NCI-H345 (cell line): ENCODE data around the gene VPS8.

Experiments used
- DNase-seq: peaks from one replicate; lab custom pipeline; 2025; lab: John Stamatoyannopoulos, UW

Gene VPS8

DNA sequence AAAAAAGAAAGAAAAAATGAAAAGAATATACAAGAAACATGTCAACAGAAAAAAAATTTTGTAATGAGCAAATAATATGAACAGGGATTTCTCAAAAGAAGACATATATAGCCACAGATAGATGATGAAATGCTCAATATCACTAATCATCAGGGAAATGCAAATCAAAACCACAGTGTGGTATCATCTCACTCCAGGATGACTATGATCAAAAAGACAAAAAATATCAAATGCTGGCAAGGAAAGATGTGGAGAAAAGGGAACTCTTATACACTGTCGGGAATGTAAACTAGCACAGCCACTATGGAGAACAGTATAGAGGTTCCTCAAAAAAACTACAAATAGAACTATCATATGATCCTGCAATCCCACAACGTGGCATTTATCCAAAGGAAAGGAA lies 246.8 kb downstream of the VPS8 start:
- DNase-seq: no peak

GRCh38 chr3:185059766-185060165 lies 247.8 kb downstream of the VPS8 start:
- DNase-seq: no peak

GRCh38 chr3:185060655-185061054 lies 248.7 kb downstream of the VPS8 start:
- DNase-seq: no peak

DNA sequence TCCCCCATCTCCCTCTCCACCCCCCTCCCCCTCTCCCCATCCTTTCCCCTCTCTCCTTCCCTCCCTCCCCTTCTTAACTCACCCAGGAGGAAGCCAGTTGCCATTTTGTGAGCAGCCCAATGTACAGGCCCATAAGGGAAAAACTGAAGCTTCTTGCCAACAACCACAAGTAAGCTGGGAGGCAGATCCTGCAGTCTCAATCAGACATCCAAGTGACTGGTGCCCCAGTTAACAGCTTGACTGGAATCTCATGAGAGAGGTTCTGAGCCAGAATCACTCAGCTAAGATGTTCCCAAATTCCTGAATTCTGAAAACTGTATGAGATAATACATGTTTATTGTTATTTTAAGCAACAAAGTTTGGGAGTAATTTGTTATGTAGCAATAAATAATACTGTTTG lies 250.2 kb downstream of the VPS8 start:
- DNase-seq: no peak

GRCh38 chr3:185063431-185063830 lies 251.5 kb downstream of the VPS8 start:
- DNase-seq: no peak

DNA sequence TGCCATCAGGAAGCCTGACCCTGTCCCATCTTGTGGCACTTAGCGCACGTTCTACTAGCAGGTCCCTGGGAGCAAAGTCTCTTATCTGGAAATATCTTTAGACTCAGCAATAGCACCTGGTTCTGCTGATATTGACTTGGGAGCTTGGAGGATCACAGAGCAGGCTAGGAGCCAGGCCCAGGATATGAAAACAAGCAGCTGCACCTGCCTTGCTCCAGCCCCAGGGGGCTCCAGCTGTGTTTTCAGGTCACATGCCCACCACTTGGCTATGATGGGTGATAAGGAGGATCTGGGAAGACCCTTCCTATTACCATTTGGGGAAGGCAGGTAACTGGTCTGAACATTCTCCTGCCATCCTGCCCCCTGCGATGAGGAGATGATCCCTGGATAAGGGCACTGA lies 253.1 kb downstream of the VPS8 start:
- DNase-seq: no peak

DNA sequence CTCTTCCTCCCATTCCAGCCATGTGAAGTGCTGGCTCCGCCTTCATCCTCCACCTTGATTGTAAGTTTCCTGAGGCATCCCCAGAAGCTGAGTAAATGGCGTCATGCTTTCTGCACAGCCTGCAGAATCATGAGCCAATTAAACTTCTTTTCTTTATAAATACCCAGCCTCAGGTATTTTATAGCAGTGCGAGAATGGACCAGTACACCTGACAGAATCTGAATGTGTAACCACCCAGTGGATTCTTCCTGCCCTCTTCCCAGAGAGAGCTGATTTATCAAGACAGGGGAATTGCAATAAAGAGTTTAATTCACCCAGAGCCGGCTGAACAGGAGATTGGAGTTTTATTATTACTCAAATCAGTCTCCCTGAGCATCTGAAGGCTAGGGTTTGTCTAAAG lies 254.3 kb downstream of the VPS8 start:
- no peak for DNase-seq

GRCh38 chr3:185067173-185067572 lies 255.2 kb downstream of the VPS8 start:
- DNase-seq: no peak

- no peak for DNase-seq
Observed at GRCh38 chr3:185069037-185070030, 257.4 kb downstream of the VPS8 start.

DNA sequence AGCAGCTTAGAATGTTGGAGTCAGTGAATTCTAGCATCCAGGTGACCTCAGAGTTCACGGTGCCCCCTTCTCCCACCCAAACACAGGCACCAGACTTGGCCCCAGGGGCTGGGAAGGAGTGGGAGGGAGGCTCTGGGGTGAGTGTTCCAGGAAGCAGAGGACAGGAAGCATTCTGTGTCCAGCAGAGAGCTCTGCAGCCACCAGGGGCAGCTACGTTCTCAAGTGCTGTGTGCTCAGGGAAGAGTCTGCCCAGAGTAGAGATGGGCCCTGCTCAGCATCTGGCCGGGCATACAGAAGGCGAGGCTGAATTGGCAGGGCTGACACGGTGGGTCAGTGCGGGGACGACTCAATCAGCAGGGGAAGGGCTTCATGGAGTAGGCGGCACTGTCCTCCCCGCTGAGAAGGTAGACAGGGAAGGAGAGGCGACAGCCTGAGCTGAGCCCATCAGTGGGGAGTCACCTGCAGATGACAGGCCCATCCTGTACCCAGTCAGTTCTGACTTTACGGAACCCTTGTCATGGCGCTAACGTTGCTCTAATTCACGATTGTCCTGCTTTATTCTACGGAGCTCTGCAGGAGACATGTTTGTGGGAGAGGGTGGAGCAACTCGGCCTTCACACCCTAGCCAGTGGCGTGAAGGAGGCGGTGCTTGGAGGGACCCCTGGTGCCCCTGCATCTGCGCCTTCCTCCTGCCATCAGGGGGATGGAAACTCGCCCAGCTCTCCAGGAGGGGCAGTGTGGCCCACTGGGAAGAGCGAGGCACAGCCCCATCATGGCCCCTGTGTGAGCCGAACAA lies 258.7 kb downstream of the VPS8 start:
- DNase-seq: no peak

DNA sequence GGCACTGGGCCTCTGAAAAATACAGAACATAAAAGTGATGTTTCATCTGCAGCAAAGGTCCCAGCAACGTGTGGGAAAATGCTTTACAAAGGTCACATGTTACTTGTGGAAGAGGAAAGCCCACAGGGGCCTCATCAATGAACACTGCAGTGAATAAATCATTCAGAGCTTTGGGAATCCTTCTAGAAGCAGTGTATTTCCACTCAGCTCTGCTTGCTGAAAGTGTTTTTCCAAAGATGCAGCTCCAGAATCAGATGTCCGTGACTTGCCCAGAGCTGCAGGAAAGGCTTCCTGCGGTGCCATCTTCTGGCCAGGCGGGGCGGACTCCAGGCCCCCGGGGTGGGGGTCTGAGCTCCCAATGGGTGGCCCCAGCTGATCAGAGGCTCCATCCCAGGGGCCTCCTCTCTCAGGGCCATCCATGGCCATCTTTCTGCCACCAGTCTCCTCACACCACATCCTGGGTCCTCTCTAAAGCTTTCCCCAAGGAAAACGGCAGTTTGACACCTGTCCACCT lies 259.4 kb downstream of the VPS8 start:
- DNase-seq: no peak

DNA sequence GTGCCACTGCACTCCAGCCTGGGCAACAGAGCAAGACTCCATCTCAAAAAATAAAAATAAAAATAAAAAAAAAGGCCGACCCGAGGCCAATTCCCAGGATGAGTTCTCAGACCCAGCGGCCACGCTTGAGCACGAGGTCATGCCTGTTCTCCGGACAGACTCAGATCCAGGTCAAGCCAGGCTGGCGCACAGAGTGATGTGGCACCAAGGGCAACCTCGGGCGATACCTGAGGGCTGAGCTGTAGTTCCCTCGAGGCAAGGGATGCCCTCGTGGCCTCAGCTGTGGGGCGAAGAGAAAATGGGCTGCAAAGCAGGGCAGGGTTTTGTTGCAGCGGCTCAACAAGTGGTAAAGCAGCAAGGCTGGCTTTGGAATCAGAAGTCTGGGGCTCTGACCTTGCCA lies 263.6 kb downstream of the VPS8 start:
- no peak for DNase-seq

DNA sequence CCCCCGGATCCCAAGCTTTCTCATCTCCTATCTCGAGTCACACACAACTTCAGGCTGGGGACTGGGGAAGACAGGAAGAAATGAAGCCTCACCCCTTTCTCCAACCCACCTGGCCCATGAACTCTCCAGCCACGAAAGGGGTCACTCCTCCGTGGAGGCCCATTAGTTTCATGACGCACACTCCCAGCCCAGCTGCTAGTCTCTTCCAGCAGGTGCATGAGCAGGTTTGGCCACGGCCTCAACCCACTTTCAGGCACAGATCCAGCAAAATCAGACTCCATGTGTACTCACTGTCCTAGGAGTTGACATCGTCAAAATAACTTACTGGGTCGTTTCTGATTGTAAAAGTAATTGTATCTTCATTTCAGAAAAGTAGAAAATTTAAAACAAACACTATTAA lies 264.3 kb downstream of the VPS8 start:
- DNase-seq: no peak

GRCh38 chr3:185079625-185080024 lies 267.7 kb downstream of the VPS8 start:
- no peak for DNase-seq

DNA sequence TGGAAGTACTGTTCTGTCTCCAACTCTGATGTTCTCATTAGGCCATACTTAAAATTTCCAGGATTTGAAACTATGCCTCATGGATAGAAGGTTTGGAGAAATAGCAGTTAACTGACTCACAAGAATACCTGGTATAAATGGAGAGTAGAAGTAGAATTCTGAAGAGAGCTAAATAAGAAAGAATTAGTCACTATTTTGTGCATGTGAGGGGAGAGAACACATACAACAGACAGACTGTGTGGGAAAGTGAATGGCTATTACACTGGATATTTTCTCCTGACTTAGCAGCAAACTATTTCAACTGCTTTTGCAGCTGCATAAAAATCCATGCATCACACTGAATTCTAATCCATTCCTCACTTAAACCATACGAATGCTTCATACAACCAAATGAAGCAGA lies 269.6 kb downstream of the VPS8 start:
- no peak for DNase-seq

DNA sequence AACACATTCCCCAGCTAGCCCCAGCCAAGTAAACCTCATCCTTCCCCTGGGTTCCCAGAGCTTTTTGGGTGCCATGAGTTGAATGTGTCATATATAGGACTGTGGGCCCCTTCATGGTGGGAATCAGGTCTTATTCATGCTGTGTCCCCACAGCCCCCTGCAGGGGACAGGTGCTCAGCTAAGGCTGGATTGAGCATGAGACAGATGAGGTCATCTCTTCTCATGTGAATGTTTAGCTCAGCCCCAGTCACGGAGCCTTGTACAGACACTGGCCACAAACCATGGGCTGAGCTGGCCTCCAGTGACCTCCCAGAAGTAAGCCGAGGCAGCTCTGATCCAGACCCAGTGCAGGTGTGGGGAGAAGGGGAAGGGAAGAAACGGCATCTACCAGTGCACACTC lies 270.2 kb downstream of the VPS8 start:
- no peak for DNase-seq

GRCh38 chr3:185082829-185083228 lies 270.9 kb downstream of the VPS8 start:
- no peak for DNase-seq

DNA sequence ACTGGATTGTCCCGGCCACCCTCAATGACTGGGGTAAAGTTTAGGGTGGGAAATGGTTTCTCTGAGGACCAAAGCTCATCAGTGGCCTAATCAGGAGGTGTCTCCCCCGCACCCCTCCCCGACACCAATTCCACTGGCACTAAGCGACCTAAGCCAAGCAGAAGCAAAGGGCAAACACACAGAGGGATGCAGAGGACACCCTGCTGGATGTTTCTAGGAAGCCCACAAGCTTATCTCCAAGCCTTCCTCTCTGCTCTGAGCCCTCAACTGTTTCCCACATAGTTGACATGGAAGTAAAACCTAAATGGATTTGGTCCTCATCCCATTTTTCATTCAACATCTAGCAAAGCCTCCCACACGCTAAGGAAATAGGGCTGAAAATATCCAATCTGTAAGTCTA lies 272.4 kb downstream of the VPS8 start:
- DNase-seq: no peak

DNA sequence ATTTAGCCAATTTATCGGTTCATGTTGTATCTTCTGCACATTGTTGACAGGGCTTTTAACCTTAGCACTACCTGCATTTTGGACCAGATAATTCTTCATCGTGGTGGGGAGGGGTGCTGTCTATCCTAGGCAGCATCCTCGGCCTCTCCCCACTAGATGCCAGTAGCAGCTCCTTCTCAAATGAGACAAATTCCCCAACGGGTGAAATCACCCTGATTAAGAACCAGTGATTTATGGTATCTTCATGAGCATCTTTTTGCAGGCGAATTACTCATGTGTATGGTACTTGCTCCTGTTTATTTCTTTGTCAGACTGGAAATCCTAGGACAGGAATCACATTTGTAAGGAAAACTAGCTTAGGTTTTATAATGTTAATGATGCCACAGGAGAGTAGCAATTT lies 272.9 kb downstream of the VPS8 start:
- no peak for DNase-seq

DNA sequence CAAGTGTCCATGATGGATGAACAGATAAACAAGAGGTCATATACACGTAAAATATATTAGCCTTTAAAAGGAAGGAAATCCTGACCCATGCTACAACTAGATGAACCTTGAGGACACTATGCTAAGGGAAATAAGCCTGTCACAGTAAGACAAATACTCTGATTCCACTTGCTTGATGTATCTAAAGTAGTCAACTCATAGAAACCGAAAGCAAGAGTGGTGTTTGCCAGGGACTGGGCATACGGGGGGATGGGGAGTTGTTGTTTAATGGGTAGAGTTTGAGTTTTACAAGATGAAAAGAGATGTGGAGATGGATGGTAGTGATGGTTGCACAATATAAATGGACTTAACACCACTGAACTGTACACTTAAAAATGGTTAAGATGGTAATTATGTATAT lies 275.5 kb downstream of the VPS8 start:
- no peak for DNase-seq

DNA sequence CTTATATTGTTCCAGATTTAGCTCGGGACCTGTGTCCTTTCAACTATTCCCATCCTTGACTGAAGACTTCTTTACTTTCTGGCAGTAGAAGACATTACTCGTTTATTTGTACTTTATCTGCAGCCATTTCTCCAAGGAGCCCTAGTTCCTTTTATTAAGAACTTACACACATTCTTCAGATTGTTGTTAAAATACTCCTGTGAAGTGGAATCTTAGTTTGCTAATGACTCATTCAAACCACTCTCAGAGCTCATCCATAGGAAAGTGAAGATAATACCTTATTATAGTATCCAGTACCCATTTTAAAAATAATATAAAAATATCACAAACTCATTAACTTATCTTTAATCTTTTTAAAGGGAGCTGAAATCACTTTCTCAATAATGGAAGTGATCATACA lies 277.4 kb downstream of the VPS8 start:
- no peak for DNase-seq

DNA sequence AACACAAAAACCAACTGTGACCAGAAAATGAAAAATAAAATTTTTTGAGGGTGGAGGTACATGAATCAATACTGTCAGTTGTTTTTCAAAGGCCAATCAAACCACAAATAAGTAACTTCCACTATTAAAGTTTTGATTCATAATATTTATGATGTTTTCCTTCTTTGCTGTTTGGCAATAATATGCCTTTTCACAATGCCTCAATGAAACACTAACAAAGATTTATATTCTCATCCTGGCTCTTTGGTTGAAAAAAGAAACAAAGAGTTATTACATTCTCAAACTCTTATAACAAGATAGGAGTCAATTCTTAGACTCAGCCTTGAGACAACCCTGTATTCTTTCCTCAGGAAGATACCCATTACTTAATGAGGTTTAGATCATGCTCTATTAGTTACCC lies 277.8 kb downstream of the VPS8 start:
- no peak for DNase-seq

DNA sequence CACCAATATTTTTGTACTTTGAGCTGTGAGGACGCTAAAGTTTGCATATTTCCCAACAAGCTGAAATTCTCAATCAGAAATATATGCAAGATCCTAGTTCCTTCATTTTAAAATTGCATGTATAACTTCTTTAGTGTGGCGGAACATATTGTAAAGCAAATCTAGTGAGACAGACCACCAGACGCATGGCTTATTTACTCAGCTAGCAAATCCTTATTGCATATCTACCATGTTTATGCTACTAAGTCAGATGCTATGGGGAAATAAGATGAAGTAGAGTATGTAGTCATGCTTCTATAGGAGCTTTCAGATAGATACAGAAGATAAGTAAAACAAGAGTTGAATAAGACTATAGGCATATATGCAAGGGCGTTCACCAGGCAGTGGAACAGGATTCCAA lies 278.8 kb downstream of the VPS8 start:
- DNase-seq: no peak
